Metanephros (tissue), 1 donor: ENCODE results near the gene SLC25A2. TPM values are rescaled to one million over a fixed set of nuclear protein-coding genes. Genes with fewer than 3 reads are reported as not detected.

Experiments used
- total RNA-seq: library from RNA; depleted of rRNA; stranded (reverse); fragments of >200 nt; gene quantifications from one replicate; pipeline ENCODE4 v1.2.3, GENCODE V29; 2014

SLC25A2 gene
- total RNA-seq, result 0.35 TPM

GRCh38 chr5:141303756-141304155 lies at the start of gene SLC25A2:
Gene SLC25A2 (minus strand): TSS chr5:141304049. CDS start chr5:141303865, 184 bp downstream.

GRCh38 chr5:141349917-141350619 lies 46.2 kb upstream of the SLC25A2 start, which contains the start of gene PCDHGB1:
Gene PCDHGB1 (plus strand): TSS chr5:141350099. CDS start chr5:141350261, 162 bp downstream.

GRCh38 chr5:141343242-141343952 lies 39.5 kb upstream of the SLC25A2 start, which contains the start of gene PCDHGA3:
Gene PCDHGA3 (plus strand): TSS chr5:141343829. CDS start chr5:141344034, 205 bp downstream.

GRCh38 chr5:141338538-141339306 lies 34.9 kb upstream of the SLC25A2 start, which contains the start of gene PCDHGA2:
Gene PCDHGA2 (plus strand): TSS chr5:141338760.

GRCh38 chr5:141330299-141331080 lies 26.6 kb upstream of the SLC25A2 start, which contains the start of gene PCDHGA1:
Gene PCDHGA1 (plus strand): TSS chr5:141330514.

GRCh38 chr5:141320225-141321169 lies 16.6 kb upstream of the SLC25A2 start, which contains the start of gene TAF7:
Gene TAF7 (minus strand): TSS chr5:141320784. CDS start chr5:141320044, 740 bp downstream.

Other genes starting within 250 kb of the SLC25A2 start
- gene PCDHB2, start 209.4 kb downstream of the SLC25A2 start, total RNA-seq, result 6.2 TPM
- gene PCDHB3, start 203.6 kb downstream of the SLC25A2 start, total RNA-seq, result 5.3 TPM
- 3.8 TPM for gene PCDHB4, start 182.2 kb downstream of the SLC25A2 start, total RNA-seq
- gene PCDHB5, start 168.8 kb downstream of the SLC25A2 start, total RNA-seq, result 13.4 TPM
- gene PCDHB6, start 154.0 kb downstream of the SLC25A2 start, total RNA-seq, result 2.2 TPM
- 4.4 TPM for gene PCDHB7, start 131.4 kb downstream of the SLC25A2 start, total RNA-seq
- 2.6 TPM for gene PCDHB8, start 126.3 kb downstream of the SLC25A2 start, total RNA-seq
- 7.8 TPM for gene PCDHB16, start 121.7 kb downstream of the SLC25A2 start, total RNA-seq
- gene PCDHB9, start 116.9 kb downstream of the SLC25A2 start, total RNA-seq, result 3.3 TPM
- 6.2 TPM for gene PCDHB10, start 111.7 kb downstream of the SLC25A2 start, total RNA-seq
- 8.5 TPM for gene PCDHB11, start 104.4 kb downstream of the SLC25A2 start, total RNA-seq
- gene PCDHB12, start 95.3 kb downstream of the SLC25A2 start, total RNA-seq, result 9.3 TPM
- 7.9 TPM for gene PCDHB13, start 90.1 kb downstream of the SLC25A2 start, total RNA-seq
- gene PCDHB14, start 80.7 kb downstream of the SLC25A2 start, total RNA-seq, result 8.6 TPM
- gene PCDHB15, start 58.7 kb downstream of the SLC25A2 start, total RNA-seq, result 11.0 TPM
- gene TAF7, start 16.7 kb upstream of the SLC25A2 start, total RNA-seq, result 76.2 TPM
- 1.1 TPM for gene PCDHGA1, start 26.5 kb upstream of the SLC25A2 start, total RNA-seq
- 10.2 TPM for gene PCDHGA2, start 34.7 kb upstream of the SLC25A2 start, total RNA-seq
- 4.8 TPM for gene PCDHGA3, start 39.8 kb upstream of the SLC25A2 start, total RNA-seq
- gene PCDHGB1, start 46.0 kb upstream of the SLC25A2 start, total RNA-seq, result 6.0 TPM
- 6.4 TPM for gene PCDHGA4, start 51.0 kb upstream of the SLC25A2 start, total RNA-seq
- gene PCDHGB2, start 55.9 kb upstream of the SLC25A2 start, total RNA-seq, result 8.8 TPM
- gene PCDHGA5, start 60.1 kb upstream of the SLC25A2 start, total RNA-seq, result 8.7 TPM
- gene PCDHGB3, start 66.2 kb upstream of the SLC25A2 start, total RNA-seq, result 7.1 TPM
- gene PCDHGA6, start 69.8 kb upstream of the SLC25A2 start, total RNA-seq, result 10.3 TPM
- 8.0 TPM for gene PCDHGA7, start 78.7 kb upstream of the SLC25A2 start, total RNA-seq
- 14.1 TPM for gene PCDHGB4, start 83.6 kb upstream of the SLC25A2 start, total RNA-seq
- gene PCDHGA8, start 88.6 kb upstream of the SLC25A2 start, total RNA-seq, result 6.2 TPM
- 14.1 TPM for gene PCDHGB5, start 93.9 kb upstream of the SLC25A2 start, total RNA-seq
- gene PCDHGA9, start 98.7 kb upstream of the SLC25A2 start, total RNA-seq, result 9.8 TPM
- gene PCDHGB6, start 104.0 kb upstream of the SLC25A2 start, total RNA-seq, result 12.3 TPM
- 9.1 TPM for gene PCDHGA10, start 108.9 kb upstream of the SLC25A2 start, total RNA-seq
- 15.8 TPM for gene PCDHGB7, start 113.6 kb upstream of the SLC25A2 start, total RNA-seq
- 10.0 TPM for gene PCDHGA11, start 117.0 kb upstream of the SLC25A2 start, total RNA-seq
- gene PCDHGA12, start 126.5 kb upstream of the SLC25A2 start, total RNA-seq, result 10.0 TPM
- 71.1 TPM for gene PCDHGC3, start 171.9 kb upstream of the SLC25A2 start, total RNA-seq
- gene PCDHGC4, start 181.0 kb upstream of the SLC25A2 start, total RNA-seq, result 9.6 TPM
- gene PCDHGC5, start 185.0 kb upstream of the SLC25A2 start, total RNA-seq, result 4.8 TPM